Measurements from ENCODE around the gene CECR2. TPM values are rescaled to one million over a fixed set of nuclear protein-coding genes. Genes with fewer than 3 reads are reported as not detected.

Gene CECR2
- total RNA-seq, 2 experiments from 2014 or later = 0.17 TPM; not detected in 1

- H3K27ac Mint-ChIP-seq = no peak overlapping the region
- no peak for DNase-seq
- no peaks in the 10 kb centered on the region for H3K4me1 Mint-ChIP-seq (ENCODE audit: low read depth)
- no peak overlapping the region for H3K4me3 Mint-ChIP-seq
- CTCF ChIA-PET = interaction anchor here (1.1 kb wide), 1 partner anchor 217 kb away, joined by 3 read pairs; no protein-coding TSS in a partner anchor
- peaks cover 10% of the 10 kb centered on the region for H3K9me3 Mint-ChIP-seq
- no peaks in the 10 kb centered on the region for H3K36me3 Mint-ChIP-seq (ENCODE audit: low read depth)
- no peaks in the 10 kb centered on the region for H3K27me3 Mint-ChIP-seq (ENCODE audit: low read depth)
- intact Hi-C loops (cut with micrococcal nuclease) = no loop called here
Observed at GRCh38 chr22:17388235-17388634, 19.0 kb downstream of the CECR2 start.

DNA sequence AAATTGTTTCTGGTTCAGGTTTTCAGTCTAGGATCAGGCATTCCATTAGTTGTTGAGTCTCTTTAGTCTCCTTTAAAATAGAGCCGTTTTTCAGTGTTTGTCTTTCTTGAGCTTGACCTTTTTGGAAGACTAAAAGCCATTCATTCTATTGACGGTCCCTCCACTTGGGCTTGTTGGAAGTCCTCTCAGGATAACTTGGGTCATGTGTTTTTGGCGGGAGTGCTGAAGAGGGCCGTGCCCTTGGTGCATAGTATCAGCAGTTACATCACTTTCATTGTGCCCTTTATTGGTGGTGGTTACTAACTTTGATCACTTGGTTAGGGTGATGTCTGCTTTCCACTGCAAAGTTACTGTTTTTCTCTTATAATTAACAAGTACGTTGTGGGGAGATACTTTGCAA, 20.8 kb downstream of the CECR2 start:
- Mint-ChIP-seq H3K27ac (no peak overlapping the region), H3K9me3 (peaks cover 2% of the 10 kb centered on the region), H3K4me3 (no peak overlapping the region), H3K27me3 (ENCODE audit: low read depth) (no peaks in the 10 kb centered on the region), H3K36me3 (ENCODE audit: low read depth) (no peaks in the 10 kb centered on the region), H3K4me1 (ENCODE audit: low read depth) (no peaks in the 10 kb centered on the region)
- DNase-seq = no peak
- CTCF ChIA-PET = no interaction called here
- intact Hi-C loops (cut with micrococcal nuclease) = no loop called here

GRCh38 chr22:17396516-17396915, 27.3 kb downstream of the CECR2 start:
- intact Hi-C loops (cut with micrococcal nuclease) = no loop called here
- DNase-seq = no peak
- Mint-ChIP-seq H3K27ac (no peak overlapping the region), H3K27me3 (ENCODE audit: low read depth) (no peaks in the 10 kb centered on the region), H3K4me1 (ENCODE audit: low read depth) (no peaks in the 10 kb centered on the region), H3K4me3 (no peak overlapping the region), H3K9me3 (no peaks in the 10 kb centered on the region), H3K36me3 (ENCODE audit: low read depth) (no peaks in the 10 kb centered on the region)
- CTCF ChIA-PET = no interaction called here

- Mint-ChIP-seq H3K4me3 (no peak overlapping the region), H3K9me3 (no peaks in the 10 kb centered on the region), H3K4me1 (ENCODE audit: low read depth) (no peaks in the 10 kb centered on the region), H3K36me3 (ENCODE audit: low read depth) (no peaks in the 10 kb centered on the region), H3K27me3 (ENCODE audit: low read depth) (no peaks in the 10 kb centered on the region), H3K27ac (no peak overlapping the region)
- intact Hi-C loops (cut with micrococcal nuclease) = no loop called here
- CTCF ChIA-PET = interaction anchor here (0.7 kb wide), 1 partner anchor 227 kb away, joined by 3 read pairs; no protein-coding TSS in a partner anchor
- DNase-seq = no peak
Observed at GRCh38 chr22:17397756-17398547, 28.7 kb downstream of the CECR2 start.

- Mint-ChIP-seq H3K27ac (no peak overlapping the region), H3K4me3 (no peak overlapping the region)
- CTCF ChIA-PET = no interaction called here
Observed at GRCh38 chr22:17400305-17400704, 31.0 kb downstream of the CECR2 start.

DNA sequence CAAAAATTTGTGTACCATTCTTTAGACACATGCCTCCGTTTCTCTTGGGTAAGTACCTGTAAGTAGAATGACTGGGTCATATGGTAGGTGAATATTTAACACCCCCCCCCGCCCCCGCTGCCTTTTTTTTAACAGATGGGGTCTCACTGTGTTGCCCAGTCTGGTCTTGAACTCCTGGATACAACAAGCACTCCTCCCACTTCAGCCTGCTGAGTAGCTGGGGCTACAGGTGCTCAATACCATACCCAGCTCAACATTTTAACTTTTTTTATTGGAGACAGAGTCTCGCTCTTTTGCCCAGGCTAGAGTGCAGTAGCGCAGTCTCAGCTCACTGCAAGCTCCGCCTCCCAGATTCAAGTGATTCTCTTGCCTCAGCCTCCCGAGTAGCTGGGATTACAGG, 32.5 kb downstream of the CECR2 start:
- Mint-ChIP-seq H3K4me3 (no peak overlapping the region), H3K27ac (no peak overlapping the region), H3K9me3 (no peaks in the 10 kb centered on the region), H3K4me1 (ENCODE audit: low read depth) (no peaks in the 10 kb centered on the region), H3K36me3 (ENCODE audit: low read depth) (no peaks in the 10 kb centered on the region), H3K27me3 (ENCODE audit: low read depth) (no peaks in the 10 kb centered on the region)
- CTCF ChIA-PET = no interaction called here
- intact Hi-C loops (cut with micrococcal nuclease) = no loop called here
- DNase-seq = no peak

More at GRCh38 chr22:17400305-17400704, 31.0 kb downstream of the CECR2 start:
- intact Hi-C loops (cut with micrococcal nuclease) = no loop called here
- Mint-ChIP-seq H3K9me3 (no peaks in the 10 kb centered on the region), H3K27me3 (ENCODE audit: low read depth) (no peaks in the 10 kb centered on the region), H3K36me3 (ENCODE audit: low read depth) (no peaks in the 10 kb centered on the region), H3K4me1 (ENCODE audit: low read depth) (no peaks in the 10 kb centered on the region)
- no peak for DNase-seq

- CTCF ChIA-PET = no interaction called here
- DNase-seq = no peak
- H3K27me3 Mint-ChIP-seq (ENCODE audit: low read depth) = no peaks in the 10 kb centered on the region
- H3K36me3 Mint-ChIP-seq (ENCODE audit: low read depth) = no peaks in the 10 kb centered on the region
- H3K9me3 Mint-ChIP-seq = no peaks in the 10 kb centered on the region
- H3K4me3 Mint-ChIP-seq = no peak overlapping the region
- H3K27ac Mint-ChIP-seq = no peak overlapping the region
- intact Hi-C loops (cut with micrococcal nuclease) = no loop called here
- H3K4me1 Mint-ChIP-seq (ENCODE audit: low read depth) = no peaks in the 10 kb centered on the region
Observed at GRCh38 chr22:17402293-17402692, 33.0 kb downstream of the CECR2 start.

DNA sequence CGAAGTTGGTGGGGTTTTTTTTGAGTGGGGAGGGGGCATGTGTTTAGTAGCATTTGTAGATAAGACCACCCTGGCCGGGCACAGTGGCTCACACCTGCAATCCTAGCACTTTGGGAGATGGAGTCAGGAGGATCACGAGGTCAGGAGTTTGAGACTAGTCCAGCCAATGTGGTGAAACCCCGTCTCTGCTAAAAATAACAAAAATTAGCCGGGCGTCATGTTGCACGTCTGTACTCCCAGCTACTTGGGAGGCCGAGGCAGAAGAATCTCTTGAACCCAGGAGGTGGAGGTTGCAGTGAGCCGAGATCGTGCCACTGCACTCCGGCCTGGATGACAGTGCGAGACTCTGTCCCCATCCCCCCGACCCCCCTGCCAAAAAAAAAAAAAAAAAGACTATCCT, 34.6 kb downstream of the CECR2 start:
- H3K4me1 Mint-ChIP-seq (ENCODE audit: low read depth) = no peaks in the 10 kb centered on the region
- no peak overlapping the region for H3K4me3 Mint-ChIP-seq
- no peak for DNase-seq
- CTCF ChIA-PET = no interaction called here
- no peak overlapping the region for H3K27ac Mint-ChIP-seq
- H3K36me3 Mint-ChIP-seq (ENCODE audit: low read depth) = no peaks in the 10 kb centered on the region
- no peaks in the 10 kb centered on the region for H3K27me3 Mint-ChIP-seq (ENCODE audit: low read depth)
- intact Hi-C loops (cut with micrococcal nuclease) = no loop called here
- H3K9me3 Mint-ChIP-seq = no peaks in the 10 kb centered on the region

DNA sequence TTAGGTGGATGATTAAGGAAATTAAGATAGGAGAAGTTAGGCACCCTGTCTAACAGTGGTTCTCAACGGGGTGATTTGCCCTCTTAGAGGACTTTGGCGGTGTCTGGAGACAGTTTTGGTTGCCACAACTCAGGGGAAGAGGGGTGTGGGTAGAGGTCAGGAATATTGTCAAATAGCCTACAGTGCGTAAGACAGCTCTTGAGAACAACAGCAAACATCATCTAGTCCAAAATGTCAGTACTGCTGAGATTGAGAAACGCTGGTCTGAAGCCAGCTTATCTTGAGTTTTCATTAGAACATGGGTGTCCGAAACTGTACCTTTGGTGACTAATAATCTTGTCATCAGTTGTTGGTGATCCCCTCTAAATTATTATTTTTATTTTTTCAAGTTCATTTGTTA, 38.4 kb downstream of the CECR2 start:
- Mint-ChIP-seq H3K27ac (no peak overlapping the region), H3K9me3 (no peaks in the 10 kb centered on the region), H3K27me3 (ENCODE audit: low read depth) (no peaks in the 10 kb centered on the region), H3K36me3 (ENCODE audit: low read depth) (no peaks in the 10 kb centered on the region), H3K4me3 (no peak overlapping the region), H3K4me1 (ENCODE audit: low read depth) (no peaks in the 10 kb centered on the region)
- DNase-seq = no peak
- intact Hi-C loops (cut with micrococcal nuclease) = no loop called here
- CTCF ChIA-PET = no interaction called here

DNA sequence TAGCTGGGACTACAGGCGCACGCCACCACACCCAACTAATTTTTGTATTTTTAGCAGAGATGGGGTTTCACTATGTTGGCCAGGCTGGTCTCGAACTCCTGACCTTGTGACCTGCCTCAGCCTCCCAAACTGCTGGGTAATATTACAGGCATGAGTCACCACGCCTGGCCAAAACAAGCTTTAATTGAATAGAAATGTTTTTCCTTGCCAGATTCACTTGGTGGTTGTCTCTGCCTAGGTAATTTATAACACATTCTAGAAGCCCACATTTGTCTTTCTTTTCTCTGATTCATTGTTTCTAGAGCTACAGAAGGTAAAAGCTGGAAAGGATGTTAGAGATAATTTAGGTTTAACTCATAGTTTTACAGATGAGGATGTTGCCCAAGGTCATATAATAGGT, 41.3 kb downstream of the CECR2 start:
- H3K27me3 Mint-ChIP-seq (ENCODE audit: low read depth) = no peaks in the 10 kb centered on the region
- H3K36me3 Mint-ChIP-seq (ENCODE audit: low read depth) = no peaks in the 10 kb centered on the region
- CTCF ChIA-PET = no interaction called here

DNA sequence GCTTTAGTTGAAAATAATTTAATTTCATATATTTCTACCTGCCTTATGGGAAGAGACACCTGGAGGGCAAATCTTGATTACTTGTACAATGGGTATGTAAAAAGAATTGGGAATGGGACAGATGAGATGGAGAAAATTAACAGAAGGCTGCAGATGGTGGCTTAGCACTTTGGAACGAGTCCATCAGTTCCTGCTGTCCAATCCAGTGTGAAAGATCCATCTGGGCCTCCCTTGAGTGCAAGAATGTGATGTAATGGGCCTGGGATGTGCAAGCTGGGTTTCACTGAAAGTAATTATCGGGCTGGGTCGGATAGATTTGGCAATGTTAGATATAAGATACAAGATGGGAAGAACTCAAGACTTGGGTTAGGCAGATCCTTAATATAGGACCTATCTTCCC, 42.0 kb downstream of the CECR2 start:
- Mint-ChIP-seq H3K4me3 (no peak overlapping the region), H3K27me3 (ENCODE audit: low read depth) (no peaks in the 10 kb centered on the region), H3K36me3 (ENCODE audit: low read depth) (no peaks in the 10 kb centered on the region), H3K4me1 (ENCODE audit: low read depth) (no peaks in the 10 kb centered on the region), H3K27ac (no peak overlapping the region), H3K9me3 (no peaks in the 10 kb centered on the region)
- CTCF ChIA-PET = no interaction called here
- intact Hi-C loops (cut with micrococcal nuclease) = no loop called here
- no peak for DNase-seq

More for the DNA sequence above, 41.3 kb downstream of the CECR2 start:
- no peak for DNase-seq
- Mint-ChIP-seq H3K27ac (no peak overlapping the region), H3K4me3 (no peak overlapping the region), H3K9me3 (no peaks in the 10 kb centered on the region), H3K4me1 (ENCODE audit: low read depth) (no peaks in the 10 kb centered on the region)
- intact Hi-C loops (cut with micrococcal nuclease) = no loop called here

DNA sequence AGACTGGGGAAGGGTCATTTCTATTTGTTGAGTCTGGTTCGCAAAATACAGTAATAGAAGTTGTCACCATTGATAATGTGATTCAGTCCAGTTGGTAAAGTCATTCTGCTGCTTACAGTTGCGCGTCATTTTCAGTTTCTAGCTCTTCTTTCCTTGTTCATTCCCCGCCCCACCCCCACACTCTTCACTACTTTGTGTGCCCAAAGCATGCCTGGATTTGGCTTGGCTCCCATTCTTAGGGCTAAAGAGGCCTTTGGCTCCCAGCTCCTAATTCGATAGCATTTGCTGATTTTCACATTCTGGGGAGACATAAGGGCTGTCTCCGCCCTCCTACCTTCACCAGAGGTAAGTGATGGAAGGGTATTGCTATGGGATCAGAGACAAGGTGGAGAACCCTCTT, 43.0 kb downstream of the CECR2 start:
- CTCF ChIA-PET = no interaction called here
- Mint-ChIP-seq H3K36me3 (ENCODE audit: low read depth) (no peaks in the 10 kb centered on the region), H3K27me3 (ENCODE audit: low read depth) (no peaks in the 10 kb centered on the region), H3K27ac (no peak overlapping the region), H3K4me1 (ENCODE audit: low read depth) (no peaks in the 10 kb centered on the region), H3K4me3 (no peak overlapping the region), H3K9me3 (no peaks in the 10 kb centered on the region)
- intact Hi-C loops (cut with micrococcal nuclease) = no loop called here
- no peak for DNase-seq

DNA sequence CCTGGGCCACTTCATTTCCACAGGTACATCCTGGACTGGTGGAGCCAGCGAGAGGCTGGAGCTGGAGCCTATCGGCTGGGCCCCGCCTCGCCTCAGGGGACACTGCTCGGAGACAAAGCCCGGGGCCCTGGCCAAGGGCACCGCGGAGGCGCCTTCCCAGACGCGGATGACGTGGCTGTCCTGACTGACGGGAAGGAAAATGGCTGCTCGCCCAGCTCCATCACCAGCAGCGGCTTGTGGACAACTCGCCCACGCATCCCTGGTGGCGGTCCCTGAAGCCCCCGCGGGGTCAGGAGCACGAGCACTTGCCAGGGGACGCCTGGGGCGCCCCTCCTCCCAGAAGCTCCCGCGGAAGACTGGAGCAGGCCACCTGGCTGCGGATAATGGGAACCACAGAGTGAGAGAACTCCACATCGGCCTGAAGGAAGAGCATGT, 49.6 kb downstream of the CECR2 start:
- CTCF ChIA-PET = interaction anchor here (0.7 kb wide), 1 partner anchor 18 kb away, joined by 3 read pairs; no protein-coding TSS in a partner anchor

More for the DNA sequence above, 49.6 kb downstream of the CECR2 start:
- no peak for DNase-seq
- intact Hi-C loops (cut with micrococcal nuclease) = no loop called here
- Mint-ChIP-seq H3K4me1 (ENCODE audit: low read depth) (no peaks in the 10 kb centered on the region), H3K36me3 (ENCODE audit: low read depth) (no peaks in the 10 kb centered on the region), H3K27ac (no peak overlapping the region), H3K4me3 (no peak overlapping the region), H3K27me3 (ENCODE audit: low read depth) (no peaks in the 10 kb centered on the region), H3K9me3 (no peaks in the 10 kb centered on the region)
